A549 (cell line): ENCODE measurements around the gene ATP6V1G3.

Source experiments
- CTCF ChIP-seq: fragments of >200 bp; sonication (Bioruptor Twin); formaldehyde crosslinking; IDR thresholded peaks from 3 replicates; pipeline ENCODE4 v1.5.1; 2016
- KDM5A ChIP-seq: fragments of 200-600 bp; sonication (generic); IDR thresholded peaks from 2 replicates; pipeline ENCODE4 v1.6.1; 2016; ENCODE audit warnings: antibody characterized with exemption, mild to moderate bottlenecking
- MYC ChIP-seq: IDR thresholded peaks from 2 replicates; pipeline ENCODE4 v1.6.1; 2012; ENCODE audit warnings: mild to moderate bottlenecking, inconsistent platforms, low read length, improper control_type of control experiment, borderline replicate concordance
- POLR2A ChIP-seq: IDR thresholded peaks from 2 replicates; pipeline ENCODE4 v1.6.1; 2012; ENCODE audit warnings: mild to moderate bottlenecking, low read length
- RAD21 ChIP-seq, 2 experiments: fragments of >200 bp in 1 of 2; sonication (Bioruptor Twin) in 1 of 2; formaldehyde crosslinking in 1 of 2; IDR thresholded peaks in 1 of 2; conservative IDR thresholded peaks in 1 of 2; 2 replicates in 1 of 2; 3 replicates in 1 of 2; pipeline ENCODE4 v1.6.1; 2012 to 2018; ENCODE audit warnings: inconsistent platforms in 1 of 2
- RCOR1 ChIP-seq: fragments of 150-350 bp; IDR thresholded peaks from 2 replicates; pipeline ENCODE4 v1.6.1; 2014; ENCODE audit warnings: antibody characterized with exemption, low read length, low read depth

GRCh38 chr1:198486903-198487302 is 53.6 kb downstream of the ATP6V1G3 start:
- TF ChIP-seq CTCF (no peak), MYC (no peak), RAD21 (conservative IDR thresholded peaks at IDR 0.05 in 1 of 2, IDR thresholded peaks at IDR 0.05 in 1 of 2) (no peak), KDM5A (no peak), POLR2A (no peak), RCOR1 (no peak)
